ENCODE data around the gene SETDB2.

The SETDB2 gene

DNA sequence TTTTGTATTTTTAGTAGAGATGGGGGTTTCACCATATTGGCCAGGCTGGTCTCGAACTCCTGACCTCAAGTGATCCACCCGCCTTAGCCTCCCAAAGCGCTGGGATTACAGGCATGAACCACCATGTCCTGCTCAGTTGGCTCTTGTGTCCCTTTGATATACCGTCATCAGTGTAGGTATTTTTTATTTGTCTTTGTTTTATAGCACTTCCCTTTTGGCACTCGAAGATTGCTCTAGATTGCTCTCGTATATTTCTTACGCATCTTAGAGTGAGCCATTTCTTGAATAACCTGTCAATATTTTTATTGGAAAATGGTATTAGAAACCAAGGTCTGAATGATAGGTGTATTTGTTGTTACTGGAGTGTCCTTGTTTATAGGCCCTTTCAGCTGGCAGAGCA lies 9.4 kb downstream of the SETDB2 start:
- Histone ChIP-seq H3K9ac (ENCODE audit: low read depth, low read length) (no peak overlapping the region), H3K4me1 (ENCODE audit: control insufficient read depth, insufficient read depth, low read length) (peaks cover 17% of the 10 kb centered on the region), H3K4me2 (ENCODE audit: low read length) (no peak overlapping the region), H3K36me3 (ENCODE audit: insufficient read depth, low read length) (no peaks in the 10 kb centered on the region), H3K27me3 (ENCODE audit: control insufficient read depth, insufficient read depth, low read length) (no peaks in the 10 kb centered on the region), H3K9me3 (replicated peaks; ENCODE audit: low read length) (no peaks in the 10 kb centered on the region), H3K4me3 (ENCODE audit: low read length) (no peak overlapping the region)

DNA sequence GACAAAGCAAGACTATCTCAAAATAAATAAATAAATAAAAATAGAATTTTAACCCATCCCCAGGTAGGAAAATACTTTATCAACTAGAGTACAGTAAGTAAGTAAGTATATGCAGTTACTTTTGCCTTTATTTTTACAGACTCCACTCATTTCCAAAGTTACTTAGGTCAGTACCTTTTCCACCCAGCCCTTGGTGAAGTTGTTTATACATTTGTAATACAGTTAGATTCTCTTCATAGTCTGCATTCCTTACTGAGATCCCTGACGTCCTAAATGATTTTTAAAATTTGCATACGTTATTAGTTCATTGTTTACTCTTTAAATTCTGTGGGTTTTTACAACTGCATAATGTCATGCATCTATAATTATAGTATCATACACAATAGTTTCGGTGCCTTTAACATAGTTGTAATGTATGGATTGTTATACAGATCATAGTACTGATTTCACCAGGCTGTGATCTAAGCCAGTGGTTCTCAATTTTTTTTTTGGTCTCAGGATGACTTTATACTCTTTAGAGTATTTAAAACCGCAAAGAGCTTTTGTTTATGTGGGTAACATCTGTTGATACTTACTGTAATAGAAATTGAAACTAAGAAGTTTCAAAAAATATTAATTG lies 10.4 kb downstream of the SETDB2 start:
- H3K27me3 ChIP-seq (ENCODE audit: control insufficient read depth, insufficient read depth, low read length), result no peaks in the 10 kb centered on the region
- no peaks in the 10 kb centered on the region for H3K36me3 ChIP-seq (ENCODE audit: insufficient read depth, low read length)
- no peak overlapping the region for H3K4me3 ChIP-seq (ENCODE audit: low read length)
- H3K4me1 ChIP-seq (ENCODE audit: control insufficient read depth, insufficient read depth, low read length), result peaks cover 17% of the 10 kb centered on the region
- H3K4me2 ChIP-seq (ENCODE audit: low read length), result no peak overlapping the region
- H3K9ac ChIP-seq (ENCODE audit: low read depth, low read length), result no peak overlapping the region
- H3K9me3 ChIP-seq (replicated peaks; ENCODE audit: low read length), result no peaks in the 10 kb centered on the region

DNA sequence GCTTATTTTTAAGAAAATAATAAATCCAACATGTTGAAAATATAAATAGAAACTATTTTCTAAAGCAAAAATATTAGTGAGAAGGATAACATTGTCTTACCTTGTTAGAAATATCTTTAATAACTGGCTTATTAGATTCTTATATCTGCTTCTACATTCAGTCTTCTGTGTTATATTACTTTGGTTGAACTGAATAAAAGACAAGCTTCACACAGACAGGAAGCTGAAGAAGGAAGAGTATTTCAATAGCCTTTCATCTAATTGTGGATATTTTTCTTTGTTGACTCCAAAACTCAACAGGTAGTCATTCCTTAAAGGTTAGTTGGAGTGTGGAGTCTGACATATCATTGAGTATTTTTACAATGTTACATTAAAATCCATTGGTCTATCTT lies 10.9 kb downstream of the SETDB2 start:
- Histone ChIP-seq H3K4me2 (ENCODE audit: low read length) (no peak overlapping the region), H3K9me3 (replicated peaks; ENCODE audit: low read length) (no peaks in the 10 kb centered on the region), H3K9ac (ENCODE audit: low read depth, low read length) (no peak overlapping the region), H3K27me3 (ENCODE audit: control insufficient read depth, insufficient read depth, low read length) (no peaks in the 10 kb centered on the region), H3K4me1 (ENCODE audit: control insufficient read depth, insufficient read depth, low read length) (peaks cover 17% of the 10 kb centered on the region), H3K4me3 (ENCODE audit: low read length) (no peak overlapping the region), H3K36me3 (ENCODE audit: insufficient read depth, low read length) (no peaks in the 10 kb centered on the region)

DNA sequence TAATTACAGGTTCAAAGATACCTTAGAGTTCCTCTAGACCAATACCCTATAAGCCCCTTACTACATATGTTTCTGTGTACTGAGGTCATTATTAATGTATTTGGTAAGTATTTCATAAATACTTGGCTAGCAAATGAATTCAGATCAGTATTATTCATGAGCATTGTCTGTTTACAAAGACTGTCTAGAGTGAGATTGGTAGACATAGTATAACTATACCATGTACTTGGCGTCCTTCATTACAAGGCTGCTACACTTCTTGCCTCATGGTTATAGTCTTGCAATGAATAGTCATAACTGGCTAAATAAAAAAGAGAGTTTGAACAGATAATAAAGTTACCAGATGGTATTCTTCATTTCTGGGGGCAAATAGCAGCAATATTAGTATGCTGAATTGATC lies 12.1 kb downstream of the SETDB2 start:
- Histone ChIP-seq H3K36me3 (ENCODE audit: insufficient read depth, low read length) (no peaks in the 10 kb centered on the region), H3K4me3 (ENCODE audit: low read length) (no peak overlapping the region), H3K4me2 (ENCODE audit: low read length) (no peak overlapping the region), H3K4me1 (ENCODE audit: control insufficient read depth, insufficient read depth, low read length) (peaks cover 17% of the 10 kb centered on the region), H3K9me3 (replicated peaks; ENCODE audit: low read length) (no peaks in the 10 kb centered on the region), H3K27me3 (ENCODE audit: control insufficient read depth, insufficient read depth, low read length) (no peaks in the 10 kb centered on the region), H3K9ac (ENCODE audit: low read depth, low read length) (no peak overlapping the region)

DNA sequence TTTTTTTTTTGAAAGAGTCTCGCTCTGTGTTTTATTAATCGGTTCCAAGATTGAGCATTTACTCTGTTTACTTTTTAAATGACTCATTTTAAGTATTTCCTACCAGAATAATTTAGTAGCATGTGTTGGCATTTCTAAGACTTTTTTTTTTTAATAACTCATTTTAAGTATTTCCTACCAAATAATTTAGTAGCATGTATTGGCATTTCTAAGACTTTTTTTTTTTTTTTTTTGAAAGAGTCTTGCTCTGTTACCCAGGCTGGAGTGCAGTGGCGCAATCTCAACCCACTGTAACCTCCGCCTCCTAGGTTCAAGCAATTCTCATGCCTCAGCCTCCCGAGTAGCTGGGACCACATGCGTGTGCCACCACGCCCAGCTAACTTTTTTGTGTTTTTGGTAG lies 13.1 kb downstream of the SETDB2 start:
- Histone ChIP-seq H3K4me3 (ENCODE audit: low read length) (no peak overlapping the region), H3K4me1 (ENCODE audit: control insufficient read depth, insufficient read depth, low read length) (peaks cover 17% of the 10 kb centered on the region), H3K27me3 (ENCODE audit: control insufficient read depth, insufficient read depth, low read length) (no peaks in the 10 kb centered on the region), H3K36me3 (ENCODE audit: insufficient read depth, low read length) (peaks cover 1% of the 10 kb centered on the region), H3K4me2 (ENCODE audit: low read length) (no peak overlapping the region), H3K9me3 (replicated peaks; ENCODE audit: low read length) (no peaks in the 10 kb centered on the region), H3K9ac (ENCODE audit: low read depth, low read length) (no peak overlapping the region)

DNA sequence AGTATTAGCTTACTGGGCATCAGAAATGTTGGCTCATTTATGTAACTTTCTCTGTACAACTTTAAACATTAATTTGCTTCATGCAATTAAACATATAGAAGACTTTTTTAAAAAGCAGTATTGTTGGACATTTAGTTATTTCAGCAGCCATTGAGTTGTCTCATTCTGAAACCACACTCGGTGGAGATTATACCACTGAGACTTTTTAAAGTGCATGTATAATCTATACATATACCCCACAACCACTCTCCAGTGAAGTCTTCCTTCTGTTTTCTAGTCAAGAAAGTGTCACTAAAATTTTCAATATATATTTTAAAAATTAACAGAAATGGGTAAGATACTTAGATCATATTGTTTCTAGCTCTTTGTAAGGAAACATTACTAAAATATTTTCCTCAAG lies 15.5 kb downstream of the SETDB2 start:
- Histone ChIP-seq H3K4me1 (ENCODE audit: control insufficient read depth, insufficient read depth, low read length) (peaks cover 17% of the 10 kb centered on the region), H3K27me3 (ENCODE audit: control insufficient read depth, insufficient read depth, low read length) (no peaks in the 10 kb centered on the region), H3K4me3 (ENCODE audit: low read length) (no peak overlapping the region), H3K36me3 (ENCODE audit: insufficient read depth, low read length) (peaks cover 18% of the 10 kb centered on the region), H3K4me2 (ENCODE audit: low read length) (no peak overlapping the region), H3K9ac (ENCODE audit: low read depth, low read length) (no peak overlapping the region), H3K9me3 (replicated peaks; ENCODE audit: low read length) (peaks cover 5% of the 10 kb centered on the region)

DNA sequence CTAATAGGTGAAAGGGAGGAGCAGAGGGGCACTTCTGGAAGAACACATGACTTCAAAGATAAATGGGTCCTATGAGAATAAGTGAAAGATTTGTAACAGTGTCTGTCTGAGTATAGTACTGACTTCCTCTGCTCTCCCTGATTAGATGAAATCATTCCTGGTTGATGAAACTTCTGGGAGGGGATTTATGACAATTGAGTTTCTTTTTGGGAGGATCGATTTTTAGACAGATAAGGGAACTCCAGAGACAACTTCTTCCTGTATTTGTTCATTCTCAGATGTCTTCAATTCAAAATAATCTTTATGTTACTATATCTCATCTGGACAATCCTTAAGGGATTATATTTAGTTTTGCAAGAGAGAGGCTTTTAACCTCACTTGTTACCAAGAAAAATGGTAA lies 20.0 kb downstream of the SETDB2 start:
- Histone ChIP-seq H3K9ac (ENCODE audit: low read depth, low read length) (no peak overlapping the region), H3K27me3 (ENCODE audit: control insufficient read depth, insufficient read depth, low read length) (no peaks in the 10 kb centered on the region), H3K9me3 (replicated peaks; ENCODE audit: low read length) (peaks cover 5% of the 10 kb centered on the region), H3K4me3 (ENCODE audit: low read length) (no peak overlapping the region), H3K36me3 (ENCODE audit: insufficient read depth, low read length) (peaks cover 22% of the 10 kb centered on the region), H3K4me1 (ENCODE audit: control insufficient read depth, insufficient read depth, low read length) (no peaks in the 10 kb centered on the region), H3K4me2 (ENCODE audit: low read length) (no peak overlapping the region)

DNA sequence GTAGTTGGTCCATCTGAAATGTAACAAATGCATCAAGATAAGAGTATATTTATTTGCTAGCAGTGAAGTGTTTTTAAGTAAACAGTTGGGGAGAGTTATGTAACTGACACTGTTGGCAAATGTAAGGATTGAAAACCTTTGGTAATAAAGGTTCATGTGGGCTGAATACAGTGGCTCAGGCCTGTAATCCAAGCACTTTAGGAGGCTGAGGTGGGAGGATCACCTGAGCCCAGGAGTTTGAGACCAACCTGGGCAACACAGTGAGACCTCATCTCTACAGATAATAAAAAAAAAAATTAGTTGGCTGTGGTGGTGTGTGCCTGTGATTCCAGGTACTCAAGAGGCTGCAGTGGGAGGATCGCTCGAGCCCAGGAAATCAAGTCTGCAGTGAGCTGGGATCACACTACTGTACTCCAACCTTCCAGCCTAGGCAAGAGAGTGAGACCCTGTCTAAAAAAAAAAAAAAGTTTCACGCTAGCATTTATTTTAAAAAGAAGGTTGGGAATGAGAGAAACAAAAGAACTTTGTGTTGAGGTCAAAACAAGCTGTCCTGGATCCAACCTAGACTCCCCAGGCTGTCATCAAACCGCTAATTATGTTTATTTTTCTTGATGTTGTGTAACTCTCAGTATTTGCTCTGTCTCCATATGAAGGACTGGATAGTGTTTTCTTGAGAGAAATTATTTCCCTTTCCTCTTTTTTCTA lies 20.7 kb downstream of the SETDB2 start:
- H3K9ac ChIP-seq (ENCODE audit: low read depth, low read length), result no peak overlapping the region
- H3K36me3 ChIP-seq (ENCODE audit: insufficient read depth, low read length), result peaks cover 22% of the 10 kb centered on the region
- H3K4me2 ChIP-seq (ENCODE audit: low read length), result no peak overlapping the region
- H3K27me3 ChIP-seq (ENCODE audit: control insufficient read depth, insufficient read depth, low read length), result no peaks in the 10 kb centered on the region
- H3K9me3 ChIP-seq (replicated peaks; ENCODE audit: low read length), result peaks cover 5% of the 10 kb centered on the region
- H3K4me3 ChIP-seq (ENCODE audit: low read length), result no peak overlapping the region
- no peaks in the 10 kb centered on the region for H3K4me1 ChIP-seq (ENCODE audit: control insufficient read depth, insufficient read depth, low read length)

DNA sequence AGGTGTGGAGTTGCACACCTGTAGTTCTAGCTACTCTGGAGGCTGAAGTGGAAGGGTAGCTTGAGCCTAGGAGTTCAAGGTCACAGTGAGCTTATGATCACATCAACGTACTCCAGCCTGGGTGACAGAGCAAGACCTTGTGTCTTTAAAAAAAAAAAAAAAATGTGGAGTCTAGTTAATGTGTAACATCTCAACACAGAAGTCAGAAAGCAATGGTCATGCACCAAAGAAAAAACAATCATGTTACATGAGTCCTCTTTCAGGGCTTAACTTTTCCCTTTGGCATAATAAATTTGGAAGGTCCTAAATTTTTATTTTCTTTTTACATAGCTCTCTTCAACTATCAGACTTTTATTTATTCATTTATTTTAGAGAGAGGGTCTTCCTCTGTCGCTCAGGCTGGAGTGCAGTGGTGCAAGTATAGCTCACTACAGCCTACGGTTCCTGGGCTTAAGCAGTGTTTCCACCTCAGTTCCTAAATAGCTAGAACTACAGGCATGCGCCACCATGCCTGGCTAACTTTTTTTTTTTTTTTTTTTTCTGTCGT lies 22.3 kb downstream of the SETDB2 start:
- Histone ChIP-seq H3K4me3 (ENCODE audit: low read length) (no peak overlapping the region), H3K36me3 (ENCODE audit: insufficient read depth, low read length) (peaks cover 22% of the 10 kb centered on the region), H3K4me2 (ENCODE audit: low read length) (no peak overlapping the region), H3K4me1 (ENCODE audit: control insufficient read depth, insufficient read depth, low read length) (no peaks in the 10 kb centered on the region), H3K9ac (ENCODE audit: low read depth, low read length) (no peak overlapping the region), H3K27me3 (ENCODE audit: control insufficient read depth, insufficient read depth, low read length) (no peaks in the 10 kb centered on the region), H3K9me3 (replicated peaks; ENCODE audit: low read length) (peaks cover 5% of the 10 kb centered on the region)

DNA sequence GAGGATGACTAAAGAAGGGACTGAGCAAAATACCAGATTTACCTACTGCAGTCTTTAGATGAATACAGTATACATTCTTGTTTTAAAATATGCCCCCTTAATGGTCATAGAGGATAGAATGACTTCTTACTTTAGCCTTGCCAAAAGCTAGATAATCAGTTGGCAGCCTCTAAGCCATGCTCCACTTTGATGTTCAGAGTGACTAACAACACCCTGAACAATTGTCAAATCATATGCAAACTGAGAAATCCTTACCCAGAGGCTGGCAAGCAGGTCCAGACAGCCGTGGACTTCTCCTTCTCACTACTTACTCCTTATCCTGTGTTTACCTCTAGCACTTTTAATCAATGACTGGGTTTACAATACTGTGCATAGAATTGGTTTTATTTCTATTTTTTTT lies 28.1 kb downstream of the SETDB2 start:
- peaks cover 16% of the 10 kb centered on the region for H3K36me3 ChIP-seq (ENCODE audit: insufficient read depth, low read length)
- H3K9ac ChIP-seq (ENCODE audit: low read depth, low read length), result no peak overlapping the region
- H3K9me3 ChIP-seq (replicated peaks; ENCODE audit: low read length), result no peaks in the 10 kb centered on the region
- no peak overlapping the region for H3K4me2 ChIP-seq (ENCODE audit: low read length)
- no peaks in the 10 kb centered on the region for H3K27me3 ChIP-seq (ENCODE audit: control insufficient read depth, insufficient read depth, low read length)
- no peaks in the 10 kb centered on the region for H3K4me1 ChIP-seq (ENCODE audit: control insufficient read depth, insufficient read depth, low read length)
- no peak overlapping the region for H3K4me3 ChIP-seq (ENCODE audit: low read length)

DNA sequence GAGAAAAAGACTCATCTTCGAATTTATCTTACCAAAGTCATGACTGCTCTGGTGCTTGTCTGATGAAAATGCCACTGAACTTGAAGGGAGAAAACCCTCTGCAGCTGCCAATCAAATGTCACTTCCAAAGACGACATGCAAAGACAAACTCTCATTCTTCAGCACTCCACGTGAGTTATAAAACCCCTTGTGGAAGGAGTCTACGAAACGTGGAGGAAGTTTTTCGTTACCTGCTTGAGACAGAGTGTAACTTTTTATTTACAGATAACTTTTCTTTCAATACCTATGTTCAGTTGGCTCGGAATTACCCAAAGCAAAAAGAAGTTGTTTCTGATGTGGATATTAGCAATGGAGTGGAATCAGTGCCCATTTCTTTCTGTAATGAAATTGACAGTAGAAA lies 32.5 kb downstream of the SETDB2 start:
- Histone ChIP-seq H3K4me2 (ENCODE audit: low read length) (no peak overlapping the region), H3K9ac (ENCODE audit: low read depth, low read length) (no peak overlapping the region), H3K4me3 (ENCODE audit: low read length) (no peak overlapping the region), H3K4me1 (ENCODE audit: control insufficient read depth, insufficient read depth, low read length) (no peaks in the 10 kb centered on the region), H3K27me3 (ENCODE audit: control insufficient read depth, insufficient read depth, low read length) (no peaks in the 10 kb centered on the region), H3K9me3 (replicated peaks; ENCODE audit: low read length) (no peaks in the 10 kb centered on the region), H3K36me3 (ENCODE audit: insufficient read depth, low read length) (peaks cover 29% of the 10 kb centered on the region)

DNA sequence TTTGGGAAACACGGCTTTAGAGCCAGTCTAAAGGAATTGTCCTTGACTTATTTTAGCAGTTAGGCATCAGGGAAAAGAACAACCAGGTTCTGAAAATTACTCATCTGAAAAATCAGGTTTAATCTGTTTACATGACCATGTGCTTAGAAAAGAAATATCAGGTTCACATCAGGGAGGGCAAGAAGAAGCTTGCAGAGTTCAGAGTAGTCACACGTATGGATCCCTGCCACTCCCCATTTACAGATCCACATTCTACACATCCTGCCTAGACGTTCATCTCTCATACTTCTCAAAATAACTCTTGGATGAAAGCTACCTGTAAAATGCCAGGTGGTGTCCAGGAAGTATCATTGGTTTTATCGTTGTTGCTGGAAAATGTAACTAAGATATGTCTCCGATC lies 37.7 kb downstream of the SETDB2 start:
- Histone ChIP-seq H3K9ac (ENCODE audit: low read depth, low read length) (no peak overlapping the region), H3K36me3 (ENCODE audit: insufficient read depth, low read length) (peaks cover 29% of the 10 kb centered on the region), H3K4me3 (ENCODE audit: low read length) (no peak overlapping the region), H3K9me3 (replicated peaks; ENCODE audit: low read length) (no peaks in the 10 kb centered on the region), H3K4me1 (ENCODE audit: control insufficient read depth, insufficient read depth, low read length) (no peaks in the 10 kb centered on the region), H3K4me2 (ENCODE audit: low read length) (no peak overlapping the region), H3K27me3 (ENCODE audit: control insufficient read depth, insufficient read depth, low read length) (no peaks in the 10 kb centered on the region)

Measured in skeletal muscle satellite cell (primary cell).